H9 (cell line): ENCODE measurements around the gene RAB1A. TPM values are rescaled to one million over a fixed set of nuclear protein-coding genes. Genes with fewer than 3 reads are reported as not detected.

Experiments
- DNase-seq: peaks from one replicate; pipeline ENCODE4 v3.0.0-alpha.2; 2017
- H2AFZ ChIP-seq: one replicate; pipeline ENCODE4 v1.6.1; 2013; ENCODE audit warnings: mild to moderate bottlenecking, low read length, control low read depth, moderate library complexity
- H2AK5ac ChIP-seq: 2 replicates; pipeline ENCODE4 v1.6.1; 2013; ENCODE audit warnings: low read length, control low read depth, mixed read lengths; ENCODE audit not compliant: insufficient read length
- H2BK120ac ChIP-seq: one replicate; pipeline ENCODE4 v1.6.1; 2013; ENCODE audit warnings: low read depth, mild to moderate bottlenecking, low read length, control low read depth, inconsistent platforms; ENCODE audit not compliant: poor library complexity, severe bottlenecking
- H2BK12ac ChIP-seq: 2 replicates; pipeline ENCODE4 v1.6.1; 2013; ENCODE audit warnings: low read length, control low read depth, mixed read lengths, low read depth; ENCODE audit not compliant: insufficient read length
- H2BK15ac ChIP-seq: 2 replicates; pipeline ENCODE4 v1.6.1; 2013; ENCODE audit warnings: low read depth, low read length, control low read depth
- H2BK20ac ChIP-seq: one replicate; pipeline ENCODE4 v1.6.1; 2013; ENCODE audit warnings: low read depth, mild to moderate bottlenecking, low read length, control low read depth, inconsistent platforms; ENCODE audit not compliant: poor library complexity, severe bottlenecking
- H2BK5ac ChIP-seq: 2 replicates; pipeline ENCODE4 v1.6.1; 2013; ENCODE audit warnings: low read length, control low read depth, mixed read lengths; ENCODE audit not compliant: insufficient read length
- H3K14ac ChIP-seq: 2 replicates; pipeline ENCODE4 v1.6.1; 2013; ENCODE audit warnings: low read length, control low read depth; ENCODE audit not compliant: insufficient read depth
- H3K18ac ChIP-seq: 2 replicates; pipeline ENCODE4 v1.6.1; 2013; ENCODE audit warnings: low read depth, mild to moderate bottlenecking, mixed read lengths, low read length, control low read depth; ENCODE audit not compliant: insufficient read length
- H3K23ac ChIP-seq: 2 replicates; pipeline ENCODE4 v1.6.1; 2013; ENCODE audit warnings: low read length, control low read depth, mixed read lengths, low read depth; ENCODE audit not compliant: insufficient read length
- H3K23me2 ChIP-seq: 2 replicates; pipeline ENCODE4 v1.6.1; 2013; ENCODE audit warnings: low read depth, mild to moderate bottlenecking, mixed read lengths, low read length, control low read depth; ENCODE audit not compliant: insufficient read length, poor library complexity, severe bottlenecking
- H3K27ac ChIP-seq: 2 replicates; pipeline ENCODE4 v1.5.1; 2013; ENCODE audit warnings: low read length, control low read depth, mixed read lengths, low read depth; ENCODE audit not compliant: insufficient read length
- H3K27me3 ChIP-seq: 2 replicates; pipeline ENCODE4 v1.6.1; 2013; ENCODE audit warnings: low read length, control low read depth, inconsistent platforms; ENCODE audit not compliant: insufficient read depth
- H3K4ac ChIP-seq: 2 replicates; pipeline ENCODE4 v1.6.1; 2013; ENCODE audit warnings: low read depth, mild to moderate bottlenecking, control low read depth, inconsistent platforms, low read length, moderate library complexity
- H3K4me1 ChIP-seq: 2 replicates; pipeline ENCODE4 v1.6.1; 2013; ENCODE audit warnings: low read length, control low read depth, inconsistent platforms; ENCODE audit not compliant: insufficient read depth
- H3K4me2 ChIP-seq: 2 replicates; pipeline ENCODE4 v1.6.1; 2013; ENCODE audit warnings: low read length, control low read depth, mixed read lengths; ENCODE audit not compliant: insufficient read length, insufficient read depth
- H3K56ac ChIP-seq: 2 replicates; pipeline ENCODE4 v1.6.1; 2013; ENCODE audit warnings: low read depth, mild to moderate bottlenecking, mixed read lengths, low read length, control low read depth; ENCODE audit not compliant: insufficient read length
- H3K79me1 ChIP-seq: 2 replicates; pipeline ENCODE4 v1.6.1; 2013; ENCODE audit warnings: low read depth, mild to moderate bottlenecking, moderate library complexity, low read length, control low read depth, inconsistent platforms; ENCODE audit not compliant: insufficient read depth, poor library complexity, severe bottlenecking
- H3K79me2 ChIP-seq: 2 replicates; pipeline ENCODE4 v1.6.1; 2013; ENCODE audit warnings: low read length, control low read depth, inconsistent platforms; ENCODE audit not compliant: insufficient read depth
- H3K9ac ChIP-seq: 2 replicates; pipeline ENCODE4 v1.6.1; 2013; ENCODE audit warnings: low read length, control low read depth, mixed read lengths; ENCODE audit not compliant: insufficient read length; ENCODE audit errors: extremely low read depth
- H3K9me3 ChIP-seq: one replicate; pipeline ENCODE4 v1.6.1; 2013; ENCODE audit warnings: low read depth, low read length, inconsistent platforms; ENCODE audit not compliant: control insufficient read depth
- H3T11ph ChIP-seq: one replicate; pipeline ENCODE4 v1.6.1; 2013; ENCODE audit warnings: mild to moderate bottlenecking, low read length, control low read depth, inconsistent platforms
- H4K20me1 ChIP-seq: one replicate; pipeline ENCODE4 v1.6.1; 2013; ENCODE audit not compliant: control insufficient read depth, insufficient read length, insufficient read depth
- H4K5ac ChIP-seq: 2 replicates; pipeline ENCODE4 v1.6.1; 2013; ENCODE audit warnings: low read depth, mild to moderate bottlenecking, mixed read lengths, low read length, control low read depth; ENCODE audit not compliant: insufficient read length
- H4K8ac ChIP-seq: replicated peaks from 2 replicates; pipeline ENCODE4 v1.6.1; 2013; ENCODE audit warnings: low read length, control low read depth, mixed read lengths, low read depth; ENCODE audit not compliant: insufficient read length
- H4K91ac ChIP-seq: 2 replicates; pipeline ENCODE4 v1.6.1; 2013; ENCODE audit warnings: low read depth, mild to moderate bottlenecking, moderate library complexity, mixed read lengths, low read length, control low read depth; ENCODE audit not compliant: insufficient read length
- H3K27ac Mint-ChIP-seq, 3 experiments: 2 replicates in 2 of 3; 3 replicates in 1 of 3; pipeline ENCODE4 v1.8.0; 2020 to 2021; ENCODE audit warnings: mixed read lengths in 3 of 3, mild to moderate bottlenecking in 1 of 3, moderate library complexity in 1 of 3
- H3K27me3 Mint-ChIP-seq: 2 replicates; pipeline ENCODE4 v1.8.0; 2021; ENCODE audit warnings: low read depth, mild to moderate bottlenecking, moderate library complexity, mixed read lengths
- H3K36me3 Mint-ChIP-seq, 3 experiments: 2 replicates in 2 of 3; 3 replicates in 1 of 3; pipeline ENCODE4 v1.8.0; 2020 to 2021; ENCODE audit warnings: low read depth in 3 of 3, mixed read lengths in 3 of 3; ENCODE audit not compliant: insufficient read depth in 1 of 3
- H3K4me1 Mint-ChIP-seq, 2 experiments: 2 replicates each; pipeline ENCODE4 v1.8.0; 2020; ENCODE audit warnings: mixed read lengths in 2 of 2
- H3K4me3 Mint-ChIP-seq, 2 experiments: 2 replicates in 1 of 2; 3 replicates in 1 of 2; pipeline ENCODE4 v1.8.0; 2020 to 2021; ENCODE audit warnings: mild to moderate bottlenecking in 2 of 2, mixed read lengths in 2 of 2, moderate library complexity in 1 of 2
- H3K9me3 Mint-ChIP-seq, 2 experiments: 2 replicates in 1 of 2; 3 replicates in 1 of 2; pipeline ENCODE4 v1.8.0; 2020; ENCODE audit warnings: mild to moderate bottlenecking in 2 of 2, mixed read lengths in 2 of 2, moderate library complexity in 1 of 2
- CTCF ChIP-seq: fragments of 200-600 bp; sonication (generic); conservative IDR thresholded peaks from 3 replicates; pipeline ENCODE4 v1.8.0; 2021; ENCODE audit warnings: antibody characterized with exemption, mild to moderate bottlenecking
- WGBS: extraction: QIAGEN DNeasy Blood & Tissue Kit; methylation state at CpG from one replicate; pipeline ENCODE4 v1.1.7; 2013; ENCODE audit warnings: missing lambda C conversion rate, low lambda C conversion rate, mixed read lengths; ENCODE audit not compliant: insufficient read length; ENCODE audit errors: extremely low coverage; 5-methylcytosine and 5-hydroxymethylcytosine counted together
- total RNA-seq: library from RNA; stranded (reverse); gene quantifications from 2 replicates; pipeline ENCODE4 v1.2.1, GENCODE V29; 2021

The RAB1A gene
- total RNA-seq, 1 experiment from 2014 or later = 112 TPM

- Histone ChIP-seq H3K79me1 (no peaks in the 10 kb centered on the region), H3K9me3 (no peaks in the 10 kb centered on the region), H2BK120ac (no peak overlapping the region), H2BK12ac (no peak overlapping the region), H3K4me2 (no peak overlapping the region), H4K5ac (no peak overlapping the region), H4K20me1 (no peaks in the 10 kb centered on the region), H3K18ac (no peak overlapping the region), H3K9ac (no peak overlapping the region), H3T11ph (no peak overlapping the region), H2BK15ac (no peak overlapping the region), H3K23ac (no peak overlapping the region), H4K8ac (no peak overlapping the region), H3K27me3 (no peaks in the 10 kb centered on the region), H3K56ac (no peak overlapping the region), H3K14ac (no peak overlapping the region), H4K91ac (no peak overlapping the region), H3K79me2 (no peaks in the 10 kb centered on the region), H3K4me1 (no peaks in the 10 kb centered on the region), H3K27ac (no peak overlapping the region), H3K23me2 (no peaks in the 10 kb centered on the region), H2BK5ac (no peak overlapping the region), H2AFZ (no peak overlapping the region), H2AK5ac (no peak overlapping the region), H2BK20ac (no peak overlapping the region), H3K4ac (no peak overlapping the region)
- Mint-ChIP-seq H3K4me3 (no peak overlapping the region), H3K4me1 (peaks cover 8% of the 10 kb centered on the region in 2 experiments), H3K27me3 (peaks cover 1% of the 10 kb centered on the region; the same call in 1 of the 2 replicates), H3K9me3 (peaks cover 3 to 7% of the 10 kb centered on the region in 2 experiments; a peak in 3 of 5 replicates), H3K27ac (no peak overlapping the region), H3K36me3 (no peaks in the 10 kb centered on the region; a peak in 1 of 7 replicates)
- no peak for DNase-seq
- no CpG with 5 or more reads among the region's 3 CpGs for WGBS
- no peak for TF ChIP-seq CTCF
Measured at GRCh38 chr2:65153515-65153914, 23.6 kb upstream of the RAB1A start.
